ENCODE results near the gene LRRC23.

The LRRC23 gene

DNA sequence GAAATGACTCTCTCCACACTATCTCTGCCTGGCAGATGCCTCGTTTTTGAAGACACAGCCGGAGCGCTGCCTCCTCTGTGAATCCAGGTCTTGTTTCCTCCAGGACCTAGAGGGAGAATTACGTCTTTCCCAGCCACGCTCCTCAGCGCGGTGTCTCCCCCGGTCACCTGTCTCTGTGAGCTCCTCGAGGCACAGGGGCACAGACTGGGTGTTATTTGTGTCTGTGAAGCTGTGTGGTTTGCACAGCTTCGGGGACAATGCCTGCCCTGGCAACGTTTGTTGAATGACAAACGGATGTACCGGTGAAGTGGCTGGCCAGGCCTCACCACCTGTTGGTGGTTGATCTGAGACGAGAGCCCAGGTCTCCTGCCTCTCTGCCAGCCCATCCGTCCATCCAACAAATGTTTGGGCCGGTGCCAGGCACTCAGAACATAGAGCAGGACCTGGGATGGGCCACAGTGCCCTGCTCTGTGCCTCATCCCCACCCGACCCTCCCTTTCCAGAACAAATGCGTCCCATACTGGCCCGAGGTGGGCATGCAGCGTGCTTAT, 52.6 kb downstream of the LRRC23 start:
- Histone ChIP-seq H3K4me1 (ENCODE audit: control insufficient read depth in 1 of 2, insufficient read depth in 2 of 2, low read length in 2 of 2) (peaks cover 62 to 87% of the 10 kb centered on the region in 2 donors), H3K36me3 (ENCODE audit: control insufficient read depth in 1 of 2, insufficient read depth in 2 of 2, low read length in 2 of 2) (peaks cover 17 to 35% of the 10 kb centered on the region in 2 donors), H3K27me3 (ENCODE audit: control insufficient read depth in 1 of 2, insufficient read depth in 2 of 2, low read length in 2 of 2) (no peaks in the 10 kb centered on the region), H3K9me3 (ENCODE audit: control insufficient read depth in 1 of 2, low read length in 2 of 2) (no peaks in the 10 kb centered on the region), H3K27ac (ENCODE audit: low read depth, low read length) (no peak overlapping the region), H3K4me3 (ENCODE audit: low read depth in 1 of 2, low read length in 2 of 2) (no peak overlapping the region), H3K9ac (ENCODE audit: low read depth in 1 of 2, low read length in 2 of 2) (no peak overlapping the region)

DNA sequence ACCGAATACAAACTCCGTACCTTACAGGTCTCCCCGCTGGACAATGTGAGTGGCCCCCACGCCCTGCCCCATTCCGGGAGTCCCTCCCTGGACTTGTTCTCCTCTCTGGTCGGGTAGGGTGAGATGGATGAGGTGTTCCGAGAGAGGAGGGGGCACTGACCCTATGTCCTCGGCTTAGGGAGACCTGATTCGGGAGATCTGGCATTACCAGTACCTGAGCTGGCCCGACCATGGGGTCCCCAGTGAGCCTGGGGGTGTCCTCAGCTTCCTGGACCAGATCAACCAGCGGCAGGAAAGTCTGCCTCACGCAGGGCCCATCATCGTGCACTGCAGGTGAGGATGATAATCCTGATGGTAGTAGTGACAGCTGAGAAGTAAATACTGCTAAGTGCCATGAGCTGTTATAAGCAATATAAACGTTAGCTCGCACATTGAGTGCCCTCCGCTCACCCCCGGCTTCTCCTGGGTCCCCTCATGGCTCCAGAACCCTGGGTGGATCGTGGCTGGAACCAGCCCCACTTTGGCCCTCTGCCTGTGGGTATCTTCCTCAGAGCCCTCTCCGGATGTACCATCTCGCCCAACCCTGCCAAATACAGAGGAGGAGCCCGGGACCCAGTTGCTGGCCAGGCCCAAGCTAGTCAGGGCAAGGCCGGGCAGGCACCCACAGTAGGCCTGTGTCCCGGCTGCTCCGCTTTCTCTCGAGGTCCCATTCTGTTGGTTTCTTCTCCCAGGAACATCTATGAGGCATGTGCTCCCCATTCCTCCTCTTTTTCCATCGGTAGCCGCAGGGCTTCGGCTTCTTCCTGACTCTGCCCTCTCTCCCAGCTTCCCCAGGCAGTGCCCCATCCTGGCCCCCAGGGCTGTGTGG, 53.4 kb downstream of the LRRC23 start:
- peak overlapping the region in 1 of 2 donors; percentile 32 for H3K4me3 ChIP-seq (ENCODE audit: low read depth in 1 of 2, low read length in 2 of 2)
- H3K4me1 ChIP-seq (ENCODE audit: control insufficient read depth in 1 of 2, insufficient read depth in 2 of 2, low read length in 2 of 2): peaks cover 67 to 91% of the 10 kb centered on the region in 2 donors
- H3K9ac ChIP-seq (ENCODE audit: low read depth in 1 of 2, low read length in 2 of 2): peak overlapping the region in 1 of 2 donors; percentile 47
- no peaks in the 10 kb centered on the region for H3K9me3 ChIP-seq (ENCODE audit: control insufficient read depth in 1 of 2, low read length in 2 of 2)
- H3K27me3 ChIP-seq (ENCODE audit: control insufficient read depth in 1 of 2, insufficient read depth in 2 of 2, low read length in 2 of 2): no peaks in the 10 kb centered on the region
- no peak overlapping the region for H3K27ac ChIP-seq (ENCODE audit: low read depth, low read length)
- H3K36me3 ChIP-seq (ENCODE audit: control insufficient read depth in 1 of 2, insufficient read depth in 2 of 2, low read length in 2 of 2): peaks cover 13 to 35% of the 10 kb centered on the region in 2 donors

DNA sequence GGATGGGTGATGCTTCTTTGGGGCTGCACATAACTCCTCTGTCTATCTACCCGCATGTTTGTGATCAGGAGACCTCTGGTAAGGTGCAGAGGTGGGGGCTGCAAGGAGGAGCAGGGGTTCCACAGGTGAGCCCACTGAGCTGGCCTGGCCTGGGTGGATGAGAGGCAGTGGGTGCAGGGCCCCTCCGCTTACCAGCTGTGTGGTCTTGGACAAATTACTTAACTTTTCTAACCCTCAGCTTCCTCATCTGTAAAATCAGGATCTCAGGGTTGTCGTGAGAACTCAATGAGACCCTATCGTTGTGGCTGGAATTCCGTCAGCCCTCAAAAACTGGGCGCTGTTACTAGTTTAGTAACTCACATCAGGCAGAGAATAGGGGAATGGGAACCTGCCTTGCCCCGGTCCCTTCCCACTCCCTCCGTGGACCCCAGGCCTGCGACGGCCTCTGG, 54.0 kb downstream of the LRRC23 start:
- Histone ChIP-seq H3K27me3 (ENCODE audit: control insufficient read depth in 1 of 2, insufficient read depth in 2 of 2, low read length in 2 of 2) (no peaks in the 10 kb centered on the region), H3K9me3 (ENCODE audit: control insufficient read depth in 1 of 2, low read length in 2 of 2) (no peaks in the 10 kb centered on the region), H3K9ac (ENCODE audit: low read depth in 1 of 2, low read length in 2 of 2) (peak overlapping the region in 1 of 2 donors; percentile 47), H3K27ac (ENCODE audit: low read depth, low read length) (peak overlapping the region; percentile 70), H3K4me1 (ENCODE audit: control insufficient read depth in 1 of 2, insufficient read depth in 2 of 2, low read length in 2 of 2) (peaks cover 67 to 86% of the 10 kb centered on the region in 2 donors), H3K4me3 (ENCODE audit: low read depth in 1 of 2, low read length in 2 of 2) (peak overlapping the region; percentile 32 to 37), H3K36me3 (ENCODE audit: control insufficient read depth in 1 of 2, insufficient read depth in 2 of 2, low read length in 2 of 2) (peaks cover 13 to 35% of the 10 kb centered on the region in 2 donors)

DNA sequence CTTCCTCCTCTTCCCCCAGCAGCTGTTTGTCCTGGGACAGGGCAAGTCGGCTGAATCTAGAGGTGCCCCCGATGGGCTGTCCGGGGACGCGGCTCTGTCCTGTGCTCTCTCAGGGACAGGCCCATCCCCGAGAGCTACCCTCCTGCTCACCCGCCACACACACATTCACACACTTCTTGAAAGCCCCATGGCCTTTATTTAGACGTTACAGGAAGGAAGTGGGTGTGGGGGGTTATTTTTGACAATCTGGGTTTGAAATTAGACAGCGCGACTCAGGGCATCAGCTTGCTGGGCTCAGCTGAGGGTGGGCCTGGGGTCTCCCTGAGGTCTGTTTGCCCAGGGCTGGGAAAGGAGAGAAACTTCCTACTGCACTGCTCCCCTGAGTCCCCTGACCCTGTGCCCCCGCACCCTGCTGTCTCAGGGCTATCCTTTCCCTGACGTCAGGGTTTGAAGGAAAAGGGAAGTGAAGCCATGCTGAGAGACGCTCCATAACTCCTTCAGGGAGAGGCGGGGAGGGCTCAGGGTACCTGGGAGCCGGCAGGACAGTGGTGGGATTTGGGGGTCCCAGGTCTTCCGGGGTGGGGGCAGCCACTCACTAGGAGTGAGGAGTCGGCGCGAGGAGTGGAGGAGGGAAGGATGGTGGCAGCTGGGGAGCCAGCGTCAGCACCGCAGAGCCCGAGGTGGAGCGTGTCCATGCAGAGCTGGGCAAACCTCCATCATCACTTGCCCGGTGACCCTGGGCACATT, 54.6 kb downstream of the LRRC23 start:
- H3K4me3 ChIP-seq (ENCODE audit: low read depth in 1 of 2, low read length in 2 of 2): peak overlapping the region; percentile 32 to 37
- peaks cover 64 to 84% of the 10 kb centered on the region in 2 donors for H3K4me1 ChIP-seq (ENCODE audit: control insufficient read depth in 1 of 2, insufficient read depth in 2 of 2, low read length in 2 of 2)
- H3K27me3 ChIP-seq (ENCODE audit: control insufficient read depth in 1 of 2, insufficient read depth in 2 of 2, low read length in 2 of 2): no peaks in the 10 kb centered on the region
- H3K36me3 ChIP-seq (ENCODE audit: control insufficient read depth in 1 of 2, insufficient read depth in 2 of 2, low read length in 2 of 2): peaks cover 13 to 36% of the 10 kb centered on the region in 2 donors
- peak overlapping the region; percentile 70 for H3K27ac ChIP-seq (ENCODE audit: low read depth, low read length)
- no peaks in the 10 kb centered on the region for H3K9me3 ChIP-seq (ENCODE audit: control insufficient read depth in 1 of 2, low read length in 2 of 2)
- peak overlapping the region in 1 of 2 donors; percentile 47 for H3K9ac ChIP-seq (ENCODE audit: low read depth in 1 of 2, low read length in 2 of 2)

DNA sequence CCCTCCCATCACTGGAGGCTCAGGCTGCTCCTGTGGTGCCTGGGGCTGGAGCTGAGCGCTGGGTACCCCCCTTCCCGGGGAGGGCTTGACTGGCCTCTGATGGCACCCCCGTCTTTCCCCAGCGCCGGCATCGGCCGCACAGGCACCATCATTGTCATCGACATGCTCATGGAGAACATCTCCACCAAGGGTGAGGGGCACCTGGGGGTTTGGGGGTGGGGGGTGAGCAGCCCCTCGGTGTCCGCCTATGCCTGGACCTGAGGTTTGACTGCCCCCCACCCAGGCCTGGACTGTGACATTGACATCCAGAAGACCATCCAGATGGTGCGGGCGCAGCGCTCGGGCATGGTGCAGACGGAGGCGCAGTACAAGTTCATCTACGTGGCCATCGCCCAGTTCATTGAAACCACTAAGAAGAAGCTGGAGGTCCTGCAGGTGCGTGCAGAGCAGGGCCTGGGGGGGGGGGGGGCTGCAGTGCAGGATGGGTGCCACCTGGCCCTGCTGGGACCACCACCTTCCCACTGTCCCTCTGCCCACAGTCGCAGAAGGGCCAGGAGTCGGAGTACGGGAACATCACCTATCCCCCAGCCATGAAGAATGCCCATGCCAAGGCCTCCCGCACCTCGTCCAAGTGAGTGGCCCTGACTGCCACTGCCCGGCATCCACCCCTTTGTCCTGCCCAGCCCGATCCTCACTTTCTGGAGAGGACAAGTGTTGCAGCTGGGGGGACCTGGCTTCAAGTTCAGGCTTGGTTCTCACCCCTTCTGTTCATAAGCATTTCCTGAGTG, 55.4 kb downstream of the LRRC23 start:
- H3K27ac ChIP-seq (ENCODE audit: low read depth, low read length): peak overlapping the region; percentile 37
- peaks cover 13 to 34% of the 10 kb centered on the region in 2 donors for H3K36me3 ChIP-seq (ENCODE audit: control insufficient read depth in 1 of 2, insufficient read depth in 2 of 2, low read length in 2 of 2)
- no peaks in the 10 kb centered on the region for H3K27me3 ChIP-seq (ENCODE audit: control insufficient read depth in 1 of 2, insufficient read depth in 2 of 2, low read length in 2 of 2)
- peak overlapping the region; percentile 5 to 27 for H3K4me3 ChIP-seq (ENCODE audit: low read depth in 1 of 2, low read length in 2 of 2)
- peak overlapping the region; percentile 10 to 96 for H3K9ac ChIP-seq (ENCODE audit: low read depth in 1 of 2, low read length in 2 of 2)
- H3K4me1 ChIP-seq (ENCODE audit: control insufficient read depth in 1 of 2, insufficient read depth in 2 of 2, low read length in 2 of 2): peaks cover 65 to 84% of the 10 kb centered on the region in 2 donors
- no peaks in the 10 kb centered on the region for H3K9me3 ChIP-seq (ENCODE audit: control insufficient read depth in 1 of 2, low read length in 2 of 2)

DNA sequence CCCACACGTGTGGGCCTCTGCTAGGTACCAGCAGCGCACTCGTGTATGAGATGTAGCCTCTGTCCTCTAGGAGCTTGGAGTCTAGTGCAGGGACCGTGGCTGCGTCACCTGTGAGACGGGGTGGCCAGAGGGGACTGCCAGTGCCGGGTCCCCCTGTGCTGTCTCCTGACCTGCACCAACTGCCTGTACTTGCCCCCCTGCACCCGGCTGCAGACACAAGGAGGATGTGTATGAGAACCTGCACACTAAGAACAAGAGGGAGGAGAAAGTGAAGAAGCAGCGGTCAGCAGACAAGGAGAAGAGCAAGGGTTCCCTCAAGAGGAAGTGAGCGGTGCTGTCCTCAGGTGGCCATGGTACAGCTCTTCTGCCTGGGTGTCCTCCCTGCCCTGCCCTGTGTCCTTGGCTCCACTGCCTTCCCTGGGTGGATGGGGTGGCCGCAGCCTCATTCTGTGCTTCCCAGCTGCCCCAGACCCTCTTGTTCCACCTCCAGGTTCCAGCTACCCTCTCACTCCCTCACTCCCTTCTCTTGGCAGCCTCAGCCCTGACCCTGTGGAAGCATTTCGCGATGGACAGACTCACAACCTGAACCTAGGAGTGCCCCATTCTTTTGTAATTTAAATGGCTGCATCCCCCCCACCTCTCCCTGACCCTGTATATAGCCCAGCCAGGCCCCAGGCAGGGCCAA, 56.1 kb downstream of the LRRC23 start:
- Histone ChIP-seq H3K4me3 (ENCODE audit: low read depth in 1 of 2, low read length in 2 of 2) (peak overlapping the region; percentile 82 to 85), H3K9ac (ENCODE audit: low read depth in 1 of 2, low read length in 2 of 2) (peak overlapping the region; percentile 96 to 97), H3K36me3 (ENCODE audit: control insufficient read depth in 1 of 2, insufficient read depth in 2 of 2, low read length in 2 of 2) (peaks cover 18 to 36% of the 10 kb centered on the region in 2 donors), H3K9me3 (ENCODE audit: control insufficient read depth in 1 of 2, low read length in 2 of 2) (no peaks in the 10 kb centered on the region), H3K27ac (ENCODE audit: low read depth, low read length) (peak overlapping the region; percentile 97), H3K4me1 (ENCODE audit: control insufficient read depth in 1 of 2, insufficient read depth in 2 of 2, low read length in 2 of 2) (peaks cover 70 to 85% of the 10 kb centered on the region in 2 donors), H3K27me3 (ENCODE audit: control insufficient read depth in 1 of 2, insufficient read depth in 2 of 2, low read length in 2 of 2) (no peaks in the 10 kb centered on the region)

DNA sequence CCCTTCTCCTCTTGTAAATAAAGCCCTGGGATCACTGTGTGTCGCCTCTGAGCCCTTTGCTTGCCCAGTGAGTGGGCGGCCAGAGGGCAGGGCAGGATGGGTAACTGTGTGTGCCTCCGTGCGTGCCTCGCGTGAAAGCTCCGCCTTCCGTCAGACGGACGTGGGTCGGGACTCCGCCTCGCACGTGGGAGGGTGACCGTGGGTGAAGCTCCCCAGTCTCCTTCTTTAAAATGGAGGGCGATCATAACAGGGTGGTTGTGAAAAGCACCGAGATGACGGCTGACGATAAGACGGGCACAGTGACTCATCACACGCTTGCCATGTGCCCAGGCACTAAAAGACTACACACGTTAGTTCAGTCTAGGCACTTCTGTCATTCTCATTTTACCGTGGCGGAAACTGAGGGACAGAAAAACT, 56.7 kb downstream of the LRRC23 start:
- peak overlapping the region; percentile 82 to 85 for H3K4me3 ChIP-seq (ENCODE audit: low read depth in 1 of 2, low read length in 2 of 2)
- peaks cover 70 to 86% of the 10 kb centered on the region in 2 donors for H3K4me1 ChIP-seq (ENCODE audit: control insufficient read depth in 1 of 2, insufficient read depth in 2 of 2, low read length in 2 of 2)
- peak overlapping the region; percentile 96 to 97 for H3K9ac ChIP-seq (ENCODE audit: low read depth in 1 of 2, low read length in 2 of 2)
- H3K9me3 ChIP-seq (ENCODE audit: control insufficient read depth in 1 of 2, low read length in 2 of 2): no peaks in the 10 kb centered on the region
- H3K27ac ChIP-seq (ENCODE audit: low read depth, low read length): peak overlapping the region; percentile 97
- H3K27me3 ChIP-seq (ENCODE audit: control insufficient read depth in 1 of 2, insufficient read depth in 2 of 2, low read length in 2 of 2): no peaks in the 10 kb centered on the region
- peaks cover 18 to 38% of the 10 kb centered on the region in 2 donors for H3K36me3 ChIP-seq (ENCODE audit: control insufficient read depth in 1 of 2, insufficient read depth in 2 of 2, low read length in 2 of 2)

DNA sequence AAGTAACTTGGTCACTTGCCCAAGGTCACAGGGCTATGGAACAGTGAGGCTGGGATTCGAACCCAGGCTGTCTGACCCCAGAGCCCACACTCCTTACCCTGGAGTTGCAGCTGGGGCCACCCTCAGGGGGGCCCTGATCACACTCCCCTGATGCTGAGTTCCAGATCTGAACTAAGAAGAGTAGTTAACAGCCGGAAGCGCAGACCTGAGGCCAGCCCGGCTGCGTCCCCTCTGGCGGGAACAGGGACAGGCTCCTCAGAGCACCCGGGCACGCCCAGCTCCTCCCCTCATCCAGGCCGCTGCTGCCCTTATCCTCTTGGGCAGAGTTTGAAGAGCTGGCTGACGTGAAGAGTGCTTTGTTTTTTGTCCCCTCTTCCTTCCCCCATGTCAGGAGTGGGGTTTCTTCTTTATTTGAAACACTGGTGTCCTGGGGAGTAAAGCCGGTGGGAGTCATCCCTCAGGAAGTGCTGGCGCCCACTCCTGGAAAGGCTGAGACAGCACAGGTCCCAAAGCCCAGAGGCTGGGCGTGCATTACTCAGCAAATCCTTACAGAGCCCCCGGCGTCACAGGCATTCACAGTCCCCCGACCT, 57.2 kb downstream of the LRRC23 start:
- Histone ChIP-seq H3K4me1 (ENCODE audit: control insufficient read depth in 1 of 2, insufficient read depth in 2 of 2, low read length in 2 of 2) (peaks cover 67 to 86% of the 10 kb centered on the region in 2 donors), H3K4me3 (ENCODE audit: low read depth in 1 of 2, low read length in 2 of 2) (peak overlapping the region; percentile 82 to 85), H3K9ac (ENCODE audit: low read depth in 1 of 2, low read length in 2 of 2) (peak overlapping the region; percentile 96 to 97), H3K27me3 (ENCODE audit: control insufficient read depth in 1 of 2, insufficient read depth in 2 of 2, low read length in 2 of 2) (no peaks in the 10 kb centered on the region), H3K36me3 (ENCODE audit: control insufficient read depth in 1 of 2, insufficient read depth in 2 of 2, low read length in 2 of 2) (peaks cover 17 to 38% of the 10 kb centered on the region in 2 donors), H3K27ac (ENCODE audit: low read depth, low read length) (peak overlapping the region; percentile 97), H3K9me3 (ENCODE audit: control insufficient read depth in 1 of 2, low read length in 2 of 2) (no peaks in the 10 kb centered on the region)
